Endodermal cell (in vitro differentiated cells): ENCODE data around the gene DSTN. TPM values are rescaled to one million over a fixed set of nuclear protein-coding genes. Genes with fewer than 3 reads are reported as not detected.
A peak's percentile ranks its signal among the peaks of the same experiment; 100 is the strongest.

Source experiments
- DNase-seq: peaks from one replicate; pipeline ENCODE4 v3.0.0-alpha.2; 2017
- H3K27ac ChIP-seq: 2 replicates; pipeline ENCODE4 v1.5.1; 2013; ENCODE audit warnings: mild to moderate bottlenecking, low read depth, low read length, moderate library complexity
- H3K27me3 ChIP-seq: 2 replicates; pipeline ENCODE4 v1.6.1; 2013; ENCODE audit warnings: mild to moderate bottlenecking, low read length, moderate library complexity; ENCODE audit not compliant: insufficient read depth, control insufficient read depth, poor library complexity, severe bottlenecking
- H3K36me3 ChIP-seq: 2 replicates; pipeline ENCODE4 v1.7.0; 2013; ENCODE audit warnings: mild to moderate bottlenecking, low read length, moderate library complexity; ENCODE audit not compliant: control insufficient read depth, insufficient read depth
- H3K4me1 ChIP-seq: one replicate; pipeline ENCODE4 v1.7.0; 2013; ENCODE audit warnings: low read length; ENCODE audit not compliant: control insufficient read depth, insufficient read depth
- H3K4me3 ChIP-seq: 2 replicates; pipeline ENCODE4 v1.5.1; 2013; ENCODE audit warnings: mild to moderate bottlenecking, low read length, moderate library complexity
- H3K9ac ChIP-seq: 2 replicates; pipeline ENCODE4 v1.6.1; 2013; ENCODE audit warnings: mild to moderate bottlenecking, low read length, moderate library complexity; ENCODE audit not compliant: poor library complexity, severe bottlenecking; ENCODE audit errors: extremely low read depth
- H3K9me3 ChIP-seq: 2 replicates; pipeline ENCODE4 v1.6.1; 2013; ENCODE audit warnings: mild to moderate bottlenecking, low read length, moderate library complexity; ENCODE audit not compliant: control insufficient read depth
- H3K27ac Mint-ChIP-seq: 2 replicates; pipeline ENCODE4 v1.8.0; 2020; ENCODE audit warnings: mixed read lengths
- H3K27me3 Mint-ChIP-seq: 2 replicates; pipeline ENCODE4 v1.8.0; 2021; ENCODE audit warnings: mild to moderate bottlenecking, mixed read lengths; ENCODE audit not compliant: insufficient read depth
- H3K36me3 Mint-ChIP-seq: 2 replicates; pipeline ENCODE4 v1.8.0; 2020; ENCODE audit warnings: low read depth, mixed read lengths
- H3K4me1 Mint-ChIP-seq: 2 replicates; pipeline ENCODE4 v1.8.0; 2020; ENCODE audit warnings: mixed read lengths
- H3K4me3 Mint-ChIP-seq: 2 replicates; pipeline ENCODE4 v1.8.0; 2020; ENCODE audit warnings: mild to moderate bottlenecking, moderate library complexity, mixed read lengths
- H3K9me3 Mint-ChIP-seq: 2 replicates; pipeline ENCODE4 v1.8.0; 2020; ENCODE audit warnings: mild to moderate bottlenecking, mixed read lengths
- WGBS, 2 experiments: methylation state at CpG; one replicate each; pipeline versions ENCODE4 v1.1.5 to v1.1.7; 2013; ENCODE audit warnings: missing lambda C conversion rate in 2 of 2, mixed read lengths in 1 of 2; ENCODE audit not compliant: insufficient coverage in 1 of 2, insufficient read length in 1 of 2; 5-methylcytosine and 5-hydroxymethylcytosine counted together
- total RNA-seq, 2 donors: library from RNA; stranded (reverse); fragmentation: NEBNext Ultra II Directional in 1 of 2; extraction: Animal tissue kit (Norgen Biotek cat#: 25700) in 1 of 2; gene quantifications; 2 replicates in 1 of 2; 3 replicates in 1 of 2; pipeline ENCODE4 v1.2.1, GENCODE V29; 2021
- TF ChIP-seq, protein P1 (sequence below): fragments of 200-600 bp; sonication (generic); conservative IDR thresholded peaks from 2 replicates; pipeline ENCODE4 v1.5.0; 2021; ENCODE audit warnings: antibody characterized with exemption, mild to moderate bottlenecking

The DSTN gene
- total RNA-seq, 2 donors from 2014 or later = 196 to 204 TPM

DNA sequence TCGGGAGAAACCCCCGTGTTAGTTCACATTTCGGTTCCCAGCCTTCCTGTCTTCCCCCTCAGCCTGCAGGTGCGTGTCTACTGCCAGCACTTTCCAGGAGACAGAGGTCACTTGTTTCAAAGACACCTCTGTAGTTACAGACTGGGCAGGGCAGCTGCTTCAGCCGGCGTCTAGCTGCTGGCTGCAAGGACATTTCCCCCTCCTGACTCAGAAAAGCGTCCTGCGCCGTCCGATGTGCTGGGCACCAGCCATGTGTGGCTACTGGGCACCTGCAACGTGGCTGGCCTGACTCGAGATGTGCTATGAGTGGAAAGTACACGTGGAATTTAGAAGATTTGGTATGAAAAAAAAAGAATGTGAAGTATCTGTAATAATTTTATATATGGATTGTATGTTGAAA lies 74.6 kb downstream of the DSTN start:
- H3K9me3 Mint-ChIP-seq = no peaks in the 10 kb centered on the region
- H3K9me3 ChIP-seq = no peaks in the 10 kb centered on the region
- H3K4me3 Mint-ChIP-seq = no peak overlapping the region
- WGBS, 2 experiments = 94 to 95% methylated on average over 11 to 13 of the region's 13 CpGs
- no peak overlapping the region for H3K9ac ChIP-seq
- H3K4me3 ChIP-seq = no peak overlapping the region
- H3K36me3 Mint-ChIP-seq = peaks cover 25% of the 10 kb centered on the region
- H3K27ac Mint-ChIP-seq = peak overlapping the region; percentile 66
- H3K27ac ChIP-seq = no peak overlapping the region
- H3K36me3 ChIP-seq = peaks cover 74% of the 10 kb centered on the region
- H3K27me3 ChIP-seq = no peaks in the 10 kb centered on the region
- peaks cover 27% of the 10 kb centered on the region for H3K4me1 ChIP-seq
- DNase-seq = no peak
- no peaks in the 10 kb centered on the region for H3K27me3 Mint-ChIP-seq
- TF ChIP-seq, protein P1, sequence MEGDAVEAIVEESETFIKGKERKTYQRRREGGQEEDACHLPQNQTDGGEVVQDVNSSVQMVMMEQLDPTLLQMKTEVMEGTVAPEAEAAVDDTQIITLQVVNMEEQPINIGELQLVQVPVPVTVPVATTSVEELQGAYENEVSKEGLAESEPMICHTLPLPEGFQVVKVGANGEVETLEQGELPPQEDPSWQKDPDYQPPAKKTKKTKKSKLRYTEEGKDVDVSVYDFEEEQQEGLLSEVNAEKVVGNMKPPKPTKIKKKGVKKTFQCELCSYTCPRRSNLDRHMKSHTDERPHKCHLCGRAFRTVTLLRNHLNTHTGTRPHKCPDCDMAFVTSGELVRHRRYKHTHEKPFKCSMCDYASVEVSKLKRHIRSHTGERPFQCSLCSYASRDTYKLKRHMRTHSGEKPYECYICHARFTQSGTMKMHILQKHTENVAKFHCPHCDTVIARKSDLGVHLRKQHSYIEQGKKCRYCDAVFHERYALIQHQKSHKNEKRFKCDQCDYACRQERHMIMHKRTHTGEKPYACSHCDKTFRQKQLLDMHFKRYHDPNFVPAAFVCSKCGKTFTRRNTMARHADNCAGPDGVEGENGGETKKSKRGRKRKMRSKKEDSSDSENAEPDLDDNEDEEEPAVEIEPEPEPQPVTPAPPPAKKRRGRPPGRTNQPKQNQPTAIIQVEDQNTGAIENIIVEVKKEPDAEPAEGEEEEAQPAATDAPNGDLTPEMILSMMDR = no peak
- peaks cover 16% of the 10 kb centered on the region for H3K4me1 Mint-ChIP-seq

GRCh38 chr20:17645010-17645409 lies 75.1 kb downstream of the DSTN start:
- no peaks in the 10 kb centered on the region for H3K9me3 ChIP-seq
- Mint-ChIP-seq H3K4me3 (no peak overlapping the region), H3K9me3 (no peaks in the 10 kb centered on the region), H3K27ac (no peak overlapping the region), H3K4me1 (peaks cover 21% of the 10 kb centered on the region), H3K27me3 (no peaks in the 10 kb centered on the region), H3K36me3 (peaks cover 21% of the 10 kb centered on the region)
- DNase-seq = no peak
- no peak overlapping the region for H3K27ac ChIP-seq
- H3K4me1 ChIP-seq = peaks cover 30% of the 10 kb centered on the region
- H3K4me3 ChIP-seq = no peak overlapping the region
- 94% methylated on average over 12 to 14 of the region's 14 CpGs for WGBS, 2 experiments
- TF ChIP-seq, protein P1 = no peak
- H3K27me3 ChIP-seq = no peaks in the 10 kb centered on the region
- no peak overlapping the region for H3K9ac ChIP-seq
- H3K36me3 ChIP-seq = peaks cover 76% of the 10 kb centered on the region

- H3K4me3 Mint-ChIP-seq = no peak overlapping the region
- Histone ChIP-seq H3K27ac (no peak overlapping the region), H3K36me3 (peaks cover 76% of the 10 kb centered on the region), H3K27me3 (no peaks in the 10 kb centered on the region), H3K9ac (no peak overlapping the region), H3K4me3 (no peak overlapping the region), H3K4me1 (peaks cover 35% of the 10 kb centered on the region), H3K9me3 (no peaks in the 10 kb centered on the region)
- WGBS, 2 experiments = 89 to 95% methylated on average over 9 to 10 of the region's 10 CpGs
- H3K27ac Mint-ChIP-seq = peak overlapping the region; percentile 55
- TF ChIP-seq, protein P1 = no peak
- H3K36me3 Mint-ChIP-seq = peaks cover 14% of the 10 kb centered on the region
- DNase-seq = no peak
- no peaks in the 10 kb centered on the region for H3K9me3 Mint-ChIP-seq
- no peaks in the 10 kb centered on the region for H3K27me3 Mint-ChIP-seq
- peaks cover 21% of the 10 kb centered on the region for H3K4me1 Mint-ChIP-seq
Measured at GRCh38 chr20:17645546-17646208, 75.8 kb downstream of the DSTN start.
